ENCODE data around the gene TCOF1.

DNA sequence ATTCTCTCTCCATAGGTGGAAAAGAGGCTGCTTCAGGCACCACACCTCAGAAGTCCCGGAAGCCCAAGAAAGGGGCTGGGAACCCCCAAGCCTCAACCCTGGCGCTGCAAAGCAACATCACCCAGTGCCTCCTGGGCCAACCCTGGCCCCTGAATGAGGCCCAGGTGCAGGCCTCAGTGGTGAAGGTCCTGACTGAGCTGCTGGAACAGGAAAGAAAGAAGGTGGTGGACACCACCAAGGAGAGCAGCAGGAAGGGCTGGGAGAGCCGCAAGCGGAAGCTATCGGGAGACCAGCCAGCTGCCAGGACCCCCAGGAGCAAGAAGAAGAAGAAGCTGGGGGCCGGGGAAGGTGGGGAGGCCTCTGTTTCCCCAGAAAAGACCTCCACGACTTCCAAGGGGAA, 38.8 kb downstream of the TCOF1 start:
- TF ChIP-seq, protein P1, sequence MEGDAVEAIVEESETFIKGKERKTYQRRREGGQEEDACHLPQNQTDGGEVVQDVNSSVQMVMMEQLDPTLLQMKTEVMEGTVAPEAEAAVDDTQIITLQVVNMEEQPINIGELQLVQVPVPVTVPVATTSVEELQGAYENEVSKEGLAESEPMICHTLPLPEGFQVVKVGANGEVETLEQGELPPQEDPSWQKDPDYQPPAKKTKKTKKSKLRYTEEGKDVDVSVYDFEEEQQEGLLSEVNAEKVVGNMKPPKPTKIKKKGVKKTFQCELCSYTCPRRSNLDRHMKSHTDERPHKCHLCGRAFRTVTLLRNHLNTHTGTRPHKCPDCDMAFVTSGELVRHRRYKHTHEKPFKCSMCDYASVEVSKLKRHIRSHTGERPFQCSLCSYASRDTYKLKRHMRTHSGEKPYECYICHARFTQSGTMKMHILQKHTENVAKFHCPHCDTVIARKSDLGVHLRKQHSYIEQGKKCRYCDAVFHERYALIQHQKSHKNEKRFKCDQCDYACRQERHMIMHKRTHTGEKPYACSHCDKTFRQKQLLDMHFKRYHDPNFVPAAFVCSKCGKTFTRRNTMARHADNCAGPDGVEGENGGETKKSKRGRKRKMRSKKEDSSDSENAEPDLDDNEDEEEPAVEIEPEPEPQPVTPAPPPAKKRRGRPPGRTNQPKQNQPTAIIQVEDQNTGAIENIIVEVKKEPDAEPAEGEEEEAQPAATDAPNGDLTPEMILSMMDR (IDR thresholded peaks at IDR 0.05; ENCODE audit: insufficient read depth, low read length): no peak
- no peak for TF ChIP-seq POLR2AphosphoS5 (IDR thresholded peaks at IDR 0.05; ENCODE audit: low read depth)
